H9 (cell line): ENCODE measurements around the gene PLBD1. TPM values are rescaled to one million over a fixed set of nuclear protein-coding genes. Genes with fewer than 3 reads are reported as not detected.

ENCODE experiments used
- DNase-seq: peaks from one replicate; pipeline ENCODE4 v3.0.0-alpha.2; 2017
- H2AFZ ChIP-seq: one replicate; pipeline ENCODE4 v1.6.1; 2013; ENCODE audit warnings: mild to moderate bottlenecking, low read length, control low read depth, moderate library complexity
- H2AK5ac ChIP-seq: 2 replicates; pipeline ENCODE4 v1.6.1; 2013; ENCODE audit warnings: low read length, control low read depth, mixed read lengths; ENCODE audit not compliant: insufficient read length
- H2BK120ac ChIP-seq: one replicate; pipeline ENCODE4 v1.6.1; 2013; ENCODE audit warnings: low read depth, mild to moderate bottlenecking, low read length, control low read depth, inconsistent platforms; ENCODE audit not compliant: poor library complexity, severe bottlenecking
- H2BK12ac ChIP-seq: 2 replicates; pipeline ENCODE4 v1.6.1; 2013; ENCODE audit warnings: low read length, control low read depth, mixed read lengths, low read depth; ENCODE audit not compliant: insufficient read length
- H2BK15ac ChIP-seq: 2 replicates; pipeline ENCODE4 v1.6.1; 2013; ENCODE audit warnings: low read depth, low read length, control low read depth
- H2BK20ac ChIP-seq: one replicate; pipeline ENCODE4 v1.6.1; 2013; ENCODE audit warnings: low read depth, mild to moderate bottlenecking, low read length, control low read depth, inconsistent platforms; ENCODE audit not compliant: poor library complexity, severe bottlenecking
- H2BK5ac ChIP-seq: 2 replicates; pipeline ENCODE4 v1.6.1; 2013; ENCODE audit warnings: low read length, control low read depth, mixed read lengths; ENCODE audit not compliant: insufficient read length
- H3K14ac ChIP-seq: 2 replicates; pipeline ENCODE4 v1.6.1; 2013; ENCODE audit warnings: low read length, control low read depth; ENCODE audit not compliant: insufficient read depth
- H3K18ac ChIP-seq: 2 replicates; pipeline ENCODE4 v1.6.1; 2013; ENCODE audit warnings: low read depth, mild to moderate bottlenecking, mixed read lengths, low read length, control low read depth; ENCODE audit not compliant: insufficient read length
- H3K23ac ChIP-seq: 2 replicates; pipeline ENCODE4 v1.6.1; 2013; ENCODE audit warnings: low read length, control low read depth, mixed read lengths, low read depth; ENCODE audit not compliant: insufficient read length
- H3K23me2 ChIP-seq: 2 replicates; pipeline ENCODE4 v1.6.1; 2013; ENCODE audit warnings: low read depth, mild to moderate bottlenecking, mixed read lengths, low read length, control low read depth; ENCODE audit not compliant: insufficient read length, poor library complexity, severe bottlenecking
- H3K27ac ChIP-seq: 2 replicates; pipeline ENCODE4 v1.5.1; 2013; ENCODE audit warnings: low read length, control low read depth, mixed read lengths, low read depth; ENCODE audit not compliant: insufficient read length
- H3K27me3 ChIP-seq: 2 replicates; pipeline ENCODE4 v1.6.1; 2013; ENCODE audit warnings: low read length, control low read depth, inconsistent platforms; ENCODE audit not compliant: insufficient read depth
- H3K4ac ChIP-seq: 2 replicates; pipeline ENCODE4 v1.6.1; 2013; ENCODE audit warnings: low read depth, mild to moderate bottlenecking, control low read depth, inconsistent platforms, low read length, moderate library complexity
- H3K4me1 ChIP-seq: 2 replicates; pipeline ENCODE4 v1.6.1; 2013; ENCODE audit warnings: low read length, control low read depth, inconsistent platforms; ENCODE audit not compliant: insufficient read depth
- H3K4me2 ChIP-seq: 2 replicates; pipeline ENCODE4 v1.6.1; 2013; ENCODE audit warnings: low read length, control low read depth, mixed read lengths; ENCODE audit not compliant: insufficient read length, insufficient read depth
- H3K56ac ChIP-seq: 2 replicates; pipeline ENCODE4 v1.6.1; 2013; ENCODE audit warnings: low read depth, mild to moderate bottlenecking, mixed read lengths, low read length, control low read depth; ENCODE audit not compliant: insufficient read length
- H3K79me1 ChIP-seq: 2 replicates; pipeline ENCODE4 v1.6.1; 2013; ENCODE audit warnings: low read depth, mild to moderate bottlenecking, moderate library complexity, low read length, control low read depth, inconsistent platforms; ENCODE audit not compliant: insufficient read depth, poor library complexity, severe bottlenecking
- H3K79me2 ChIP-seq: 2 replicates; pipeline ENCODE4 v1.6.1; 2013; ENCODE audit warnings: low read length, control low read depth, inconsistent platforms; ENCODE audit not compliant: insufficient read depth
- H3K9ac ChIP-seq: 2 replicates; pipeline ENCODE4 v1.6.1; 2013; ENCODE audit warnings: low read length, control low read depth, mixed read lengths; ENCODE audit not compliant: insufficient read length; ENCODE audit errors: extremely low read depth
- H3K9me3 ChIP-seq: one replicate; pipeline ENCODE4 v1.6.1; 2013; ENCODE audit warnings: low read depth, low read length, inconsistent platforms; ENCODE audit not compliant: control insufficient read depth
- H3T11ph ChIP-seq: one replicate; pipeline ENCODE4 v1.6.1; 2013; ENCODE audit warnings: mild to moderate bottlenecking, low read length, control low read depth, inconsistent platforms
- H4K20me1 ChIP-seq: one replicate; pipeline ENCODE4 v1.6.1; 2013; ENCODE audit not compliant: control insufficient read depth, insufficient read length, insufficient read depth
- H4K5ac ChIP-seq: 2 replicates; pipeline ENCODE4 v1.6.1; 2013; ENCODE audit warnings: low read depth, mild to moderate bottlenecking, mixed read lengths, low read length, control low read depth; ENCODE audit not compliant: insufficient read length
- H4K8ac ChIP-seq: replicated peaks from 2 replicates; pipeline ENCODE4 v1.6.1; 2013; ENCODE audit warnings: low read length, control low read depth, mixed read lengths, low read depth; ENCODE audit not compliant: insufficient read length
- H4K91ac ChIP-seq: 2 replicates; pipeline ENCODE4 v1.6.1; 2013; ENCODE audit warnings: low read depth, mild to moderate bottlenecking, moderate library complexity, mixed read lengths, low read length, control low read depth; ENCODE audit not compliant: insufficient read length
- H3K27ac Mint-ChIP-seq, 3 experiments: 2 replicates in 2 of 3; 3 replicates in 1 of 3; pipeline ENCODE4 v1.8.0; 2020 to 2021; ENCODE audit warnings: mixed read lengths in 3 of 3, mild to moderate bottlenecking in 1 of 3, moderate library complexity in 1 of 3
- H3K27me3 Mint-ChIP-seq: 2 replicates; pipeline ENCODE4 v1.8.0; 2021; ENCODE audit warnings: low read depth, mild to moderate bottlenecking, moderate library complexity, mixed read lengths
- H3K36me3 Mint-ChIP-seq, 3 experiments: 2 replicates in 2 of 3; 3 replicates in 1 of 3; pipeline ENCODE4 v1.8.0; 2020 to 2021; ENCODE audit warnings: low read depth in 3 of 3, mixed read lengths in 3 of 3; ENCODE audit not compliant: insufficient read depth in 1 of 3
- H3K4me1 Mint-ChIP-seq, 2 experiments: 2 replicates each; pipeline ENCODE4 v1.8.0; 2020; ENCODE audit warnings: mixed read lengths in 2 of 2
- H3K4me3 Mint-ChIP-seq, 2 experiments: 2 replicates in 1 of 2; 3 replicates in 1 of 2; pipeline ENCODE4 v1.8.0; 2020 to 2021; ENCODE audit warnings: mild to moderate bottlenecking in 2 of 2, mixed read lengths in 2 of 2, moderate library complexity in 1 of 2
- H3K9me3 Mint-ChIP-seq, 2 experiments: 2 replicates in 1 of 2; 3 replicates in 1 of 2; pipeline ENCODE4 v1.8.0; 2020; ENCODE audit warnings: mild to moderate bottlenecking in 2 of 2, mixed read lengths in 2 of 2, moderate library complexity in 1 of 2
- total RNA-seq: library from RNA; stranded (reverse); gene quantifications from 2 replicates; pipeline ENCODE4 v1.2.1, GENCODE V29; 2021
- TF ChIP-seq, protein P1 (sequence below): fragments of 200-600 bp; sonication (generic); conservative IDR thresholded peaks from 3 replicates; pipeline ENCODE4 v1.8.0; 2021; ENCODE audit warnings: antibody characterized with exemption, mild to moderate bottlenecking

PLBD1 gene
- total RNA-seq, 1 experiment from 2014 or later, result 15.5 TPM

DNA sequence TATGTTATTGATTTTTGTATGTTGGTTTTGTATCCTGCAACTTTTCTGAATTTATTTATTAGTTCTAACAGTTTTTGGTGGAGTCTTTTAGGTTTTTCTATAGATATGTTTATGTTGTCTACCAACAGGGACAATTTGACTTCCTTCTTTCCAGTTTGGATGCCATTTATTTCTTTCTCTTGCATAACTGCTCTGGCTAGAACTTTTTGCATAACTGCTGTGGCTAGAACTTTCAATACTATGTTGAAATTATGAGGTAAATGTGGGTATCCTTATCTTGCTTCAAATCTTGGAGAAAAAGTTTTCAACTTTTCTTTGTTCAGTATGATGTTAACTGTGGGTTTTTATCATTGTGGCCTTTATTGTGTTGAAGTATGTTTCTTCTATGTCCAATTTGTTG is 39.9 kb upstream of the PLBD1 start:
- Histone ChIP-seq H2BK120ac (no peak overlapping the region), H4K8ac (no peak overlapping the region), H3K56ac (no peak overlapping the region), H2BK12ac (no peak overlapping the region), H2AK5ac (no peak overlapping the region), H3T11ph (no peak overlapping the region), H2AFZ (no peak overlapping the region), H4K5ac (no peak overlapping the region), H2BK15ac (no peak overlapping the region), H3K27me3 (no peaks in the 10 kb centered on the region), H3K79me2 (no peaks in the 10 kb centered on the region), H4K20me1 (no peaks in the 10 kb centered on the region), H3K9me3 (no peaks in the 10 kb centered on the region), H3K18ac (no peak overlapping the region), H4K91ac (no peak overlapping the region), H3K9ac (no peak overlapping the region), H3K14ac (no peak overlapping the region), H3K27ac (no peak overlapping the region), H2BK5ac (no peak overlapping the region), H3K79me1 (no peaks in the 10 kb centered on the region), H3K23me2 (no peaks in the 10 kb centered on the region), H3K23ac (no peak overlapping the region), H2BK20ac (no peak overlapping the region), H3K4me1 (no peaks in the 10 kb centered on the region), H3K4me2 (no peak overlapping the region), H3K4ac (no peak overlapping the region)
- Mint-ChIP-seq H3K4me3 (no peak overlapping the region), H3K4me1 (peaks cover 2 to 3% of the 10 kb centered on the region in 2 experiments; a peak in 1 of 4 replicates), H3K27me3 (no peaks in the 10 kb centered on the region; the same call in 1 of the 2 replicates), H3K9me3 (peaks cover 42 to 52% of the 10 kb centered on the region in 2 experiments), H3K27ac (no peak overlapping the region), H3K36me3 (peaks cover 10 to 24% (median 10%) of the 10 kb centered on the region in 3 experiments)
- TF ChIP-seq, protein P1, sequence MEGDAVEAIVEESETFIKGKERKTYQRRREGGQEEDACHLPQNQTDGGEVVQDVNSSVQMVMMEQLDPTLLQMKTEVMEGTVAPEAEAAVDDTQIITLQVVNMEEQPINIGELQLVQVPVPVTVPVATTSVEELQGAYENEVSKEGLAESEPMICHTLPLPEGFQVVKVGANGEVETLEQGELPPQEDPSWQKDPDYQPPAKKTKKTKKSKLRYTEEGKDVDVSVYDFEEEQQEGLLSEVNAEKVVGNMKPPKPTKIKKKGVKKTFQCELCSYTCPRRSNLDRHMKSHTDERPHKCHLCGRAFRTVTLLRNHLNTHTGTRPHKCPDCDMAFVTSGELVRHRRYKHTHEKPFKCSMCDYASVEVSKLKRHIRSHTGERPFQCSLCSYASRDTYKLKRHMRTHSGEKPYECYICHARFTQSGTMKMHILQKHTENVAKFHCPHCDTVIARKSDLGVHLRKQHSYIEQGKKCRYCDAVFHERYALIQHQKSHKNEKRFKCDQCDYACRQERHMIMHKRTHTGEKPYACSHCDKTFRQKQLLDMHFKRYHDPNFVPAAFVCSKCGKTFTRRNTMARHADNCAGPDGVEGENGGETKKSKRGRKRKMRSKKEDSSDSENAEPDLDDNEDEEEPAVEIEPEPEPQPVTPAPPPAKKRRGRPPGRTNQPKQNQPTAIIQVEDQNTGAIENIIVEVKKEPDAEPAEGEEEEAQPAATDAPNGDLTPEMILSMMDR, result no peak
- DNase-seq, result no peak
